HG03558 (cell line): ENCODE results near the gene GOLGA8N.

Experiments
- ATAC-seq: cut with Tn5 transposase; IDR thresholded peaks from one replicate; pipeline ENCODE4 v1.9.1; 2021; ENCODE audit warnings: moderate number of reproducible peaks; ENCODE audit not compliant: unreplicated experiment; ENCODE audit errors: extremely low read depth

Gene GOLGA8N

DNA sequence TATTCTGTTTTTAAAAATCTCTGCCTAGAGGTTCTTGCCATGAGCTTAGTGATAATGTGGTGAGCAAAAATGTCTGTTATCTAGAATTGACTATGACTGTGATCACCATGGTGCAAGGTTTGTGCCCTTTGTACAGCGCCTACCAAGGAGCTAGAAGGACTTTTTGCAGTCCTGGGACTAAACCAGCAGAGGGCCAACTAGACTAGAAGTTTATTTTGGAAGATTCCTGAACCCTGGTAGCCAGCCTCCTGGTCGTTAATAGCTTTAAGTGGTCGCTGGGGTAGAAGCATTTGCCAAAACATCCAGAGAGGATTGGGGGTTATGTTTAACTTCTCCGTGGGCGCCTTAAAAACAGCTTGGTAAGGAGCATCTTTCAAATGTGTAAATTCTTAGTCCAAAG is 56.1 kb downstream of the GOLGA8N start:
- no peak for ATAC-seq

DNA sequence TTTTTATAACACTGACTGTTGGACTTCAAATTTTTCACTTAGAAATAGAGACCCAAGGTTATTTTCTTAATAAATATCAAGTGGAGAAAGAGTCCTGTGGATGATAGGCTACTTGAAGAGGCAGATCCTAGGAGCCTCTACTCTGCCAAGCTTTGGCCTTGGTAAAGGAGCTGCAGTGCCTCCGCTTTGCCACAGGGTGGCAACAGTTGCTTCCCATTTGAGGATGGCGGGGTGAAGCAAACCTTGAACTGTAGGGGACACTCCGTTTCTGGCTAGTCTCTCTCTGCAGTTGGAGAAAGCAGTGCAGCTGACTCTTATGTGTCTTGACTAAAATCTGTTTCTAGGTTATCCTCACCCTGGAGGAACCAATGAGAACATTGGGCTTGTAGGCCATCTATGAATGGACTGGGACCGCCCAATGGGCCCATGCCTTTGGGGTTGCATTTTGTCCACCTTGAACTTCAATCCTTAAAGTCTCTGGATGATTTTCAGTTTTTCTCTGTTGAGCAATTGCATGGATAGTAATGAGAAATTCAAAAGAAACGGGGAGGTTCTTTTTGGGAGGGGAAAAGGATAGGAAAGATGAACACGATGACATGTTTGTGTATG is 58.1 kb downstream of the GOLGA8N start:
- no peak for ATAC-seq

DNA sequence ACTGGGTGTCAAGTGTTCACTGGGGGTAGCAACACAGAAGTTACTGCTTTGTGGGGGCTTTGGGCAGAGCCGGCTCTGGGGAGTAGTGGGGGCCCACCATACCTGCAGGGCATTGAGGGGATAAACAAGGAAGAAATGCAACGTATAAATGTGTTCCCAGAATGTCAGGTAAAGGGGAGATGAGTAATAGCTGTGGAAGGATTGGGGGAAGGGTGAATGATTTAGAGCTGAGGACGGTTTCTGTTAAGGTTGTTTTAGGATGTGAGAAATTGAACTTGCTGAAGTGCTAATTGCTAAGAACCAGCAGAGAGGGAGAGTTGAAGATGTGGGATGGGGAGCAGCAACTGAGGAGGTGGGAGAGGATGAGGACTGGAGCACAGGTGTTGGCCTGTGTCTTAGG is 58.9 kb downstream of the GOLGA8N start:
- ATAC-seq, result no peak

DNA sequence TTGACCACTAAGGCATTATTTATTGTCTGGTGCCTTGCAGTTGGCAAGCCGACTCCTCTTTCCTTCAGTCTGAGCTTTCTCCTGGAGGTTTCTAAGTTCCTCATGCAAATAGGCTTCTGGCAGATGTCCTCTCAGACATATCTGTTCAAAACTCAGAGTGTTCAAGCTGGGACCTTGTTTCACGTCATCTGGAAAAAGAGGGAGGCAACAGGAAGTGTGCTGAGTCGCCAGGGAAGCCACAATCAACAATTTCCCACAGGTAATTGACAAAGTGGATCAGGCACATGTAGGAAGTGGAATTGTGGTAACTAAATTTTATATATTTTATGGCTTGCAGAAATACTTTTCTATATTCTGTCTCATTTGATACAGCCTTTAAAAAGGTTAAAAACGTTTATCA is 62.8 kb downstream of the GOLGA8N start:
- no peak for ATAC-seq

DNA sequence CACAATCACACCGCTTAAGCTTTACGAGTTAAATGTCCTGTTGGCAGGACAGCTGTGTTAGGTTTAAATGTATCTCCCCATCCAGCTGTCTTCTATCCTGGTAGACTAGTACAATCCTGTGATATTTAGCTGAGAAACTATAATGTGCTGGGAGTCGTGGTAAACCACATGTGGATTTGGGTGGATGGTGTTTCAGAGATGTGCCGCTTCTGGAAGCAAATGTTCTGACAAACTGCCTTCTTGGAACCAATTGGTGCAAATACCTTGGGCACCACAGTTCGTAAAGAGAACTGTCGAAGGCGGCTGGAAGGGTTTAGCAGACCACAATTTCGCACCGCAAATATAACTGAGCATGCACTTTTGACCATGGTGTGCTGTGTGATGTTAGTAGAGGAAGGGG is 63.2 kb downstream of the GOLGA8N start:
- ATAC-seq, result no peak
